Islet precursor cell (in vitro differentiated cells): ENCODE measurements around the gene STRADB.
"Not testable (repeated sequence)": the region's sequence is repeated elsewhere in the genome, so short reads cannot be mapped to it uniquely, and the experiment has no call there.

Experiments used
- DNase-seq: peaks from one replicate; pipeline ENCODE4 v3.0.0-alpha.2; 2018

The STRADB gene

GRCh38 chr2:201451292-201452057 is at the start of gene STRADB, which contains the start of gene TRAK2:
Gene STRADB (plus strand): TSS chr2:201451740. CDS start chr2:201454841, 3,101 bp downstream.
Gene TRAK2 (minus strand): TSS chr2:201451458. CDS start chr2:201420507, 30,951 bp downstream.
- DNase-seq, result peak; percentile 98

GRCh38 chr2:201401815-201402214 is 49.7 kb upstream of the STRADB start:
- no peak for DNase-seq

- DNase-seq, result no peak
Observed at GRCh38 chr2:201402651-201403562, 48.6 kb upstream of the STRADB start.

GRCh38 chr2:201403880-201404279 is 47.7 kb upstream of the STRADB start:
- DNase-seq, result no peak

- no peak for DNase-seq
Observed at GRCh38 chr2:201404699-201405280, 46.8 kb upstream of the STRADB start.

GRCh38 chr2:201406077-201406662 is 45.4 kb upstream of the STRADB start:
- no peak for DNase-seq

GRCh38 chr2:201407265-201407664 is 44.3 kb upstream of the STRADB start:
- DNase-seq, result no peak

GRCh38 chr2:201408931-201409330 is 42.6 kb upstream of the STRADB start:
- DNase-seq, result no peak

GRCh38 chr2:201411421-201411820 is 40.1 kb upstream of the STRADB start:
- DNase-seq, result no peak

- DNase-seq, result no peak
Observed at GRCh38 chr2:201413143-201413542, 38.4 kb upstream of the STRADB start.

GRCh38 chr2:201413552-201413951 is 38.0 kb upstream of the STRADB start:
- DNase-seq, result no peak

GRCh38 chr2:201414099-201415023 is 37.2 kb upstream of the STRADB start:
- no peak for DNase-seq

- no peak for DNase-seq
Observed at GRCh38 chr2:201415149-201415548, 36.4 kb upstream of the STRADB start.

- DNase-seq, result no peak
Observed at GRCh38 chr2:201419057-201419635, 32.4 kb upstream of the STRADB start.

GRCh38 chr2:201419986-201420385 is 31.6 kb upstream of the STRADB start:
- DNase-seq, result no peak

- DNase-seq, result no peak
Observed at GRCh38 chr2:201420442-201421113, 31.0 kb upstream of the STRADB start.

GRCh38 chr2:201425952-201426351 is 25.6 kb upstream of the STRADB start:
- DNase-seq, result no peak

GRCh38 chr2:201428366-201428765 is 23.2 kb upstream of the STRADB start:
- DNase-seq, result not testable (repeated sequence)

- not testable (repeated sequence) for DNase-seq
Observed at GRCh38 chr2:201429835-201430234, 21.7 kb upstream of the STRADB start.

- not testable (repeated sequence) for DNase-seq
Observed at GRCh38 chr2:201430322-201430721, 21.2 kb upstream of the STRADB start.

- no peak for DNase-seq
Observed at GRCh38 chr2:201430839-201431238, 20.7 kb upstream of the STRADB start.
